ENCODE measurements around the gene PTPRD.

Gene PTPRD

GRCh38 chr9:8429768-8430167 lies 2183.0 kb downstream of the PTPRD start:
- Histone ChIP-seq H3K9me3 (ENCODE audit: low read depth, low read length) (no peaks in the 10 kb centered on the region), H3K27ac (no peak overlapping the region), H3K36me3 (ENCODE audit: insufficient read depth, low read length) (no peaks in the 10 kb centered on the region), H3K9ac (ENCODE audit: insufficient read length) (no peak overlapping the region), H3K4me3 (no peak overlapping the region)
- TF ChIP-seq FOXP2 (optimal IDR thresholded peaks at IDR 0.05; ENCODE audit: control extremely low read depth, extremely low read length, insufficient read depth) (no peak), EZH2 (IDR thresholded peaks at IDR 0.05) (no peak), POLR2AphosphoS5 (IDR thresholded peaks at IDR 0.05; ENCODE audit: borderline replicate concordance, low read depth, low read length) (no peak)
- no peak for DNase-seq (ENCODE audit: low read depth, low spot score)

- DNase-seq (ENCODE audit: low read depth, low spot score), result no peak
- no peak overlapping the region for H3K4me3 ChIP-seq
- TF ChIP-seq EZH2 (IDR thresholded peaks at IDR 0.05) (no peak), POLR2AphosphoS5 (IDR thresholded peaks at IDR 0.05; ENCODE audit: borderline replicate concordance, low read depth, low read length) (no peak), FOXP2 (optimal IDR thresholded peaks at IDR 0.05; ENCODE audit: control extremely low read depth, extremely low read length, insufficient read depth) (no peak)
Observed at GRCh38 chr9:8429157-8429556, 2183.6 kb downstream of the PTPRD start.

GRCh38 chr9:8428389-8428788 lies 2184.4 kb downstream of the PTPRD start:
- TF ChIP-seq FOXP2 (optimal IDR thresholded peaks at IDR 0.05; ENCODE audit: control extremely low read depth, extremely low read length, insufficient read depth) (no peak), POLR2AphosphoS5 (IDR thresholded peaks at IDR 0.05; ENCODE audit: borderline replicate concordance, low read depth, low read length) (no peak), EZH2 (IDR thresholded peaks at IDR 0.05) (no peak)
- H3K36me3 ChIP-seq (ENCODE audit: insufficient read depth, low read length), result no peaks in the 10 kb centered on the region
- H3K27ac ChIP-seq, result no peak overlapping the region
- no peak overlapping the region for H3K9ac ChIP-seq (ENCODE audit: insufficient read length)
- no peaks in the 10 kb centered on the region for H3K9me3 ChIP-seq (ENCODE audit: low read depth, low read length)
- H3K4me3 ChIP-seq, result no peak overlapping the region
- DNase-seq (ENCODE audit: low read depth, low spot score), result no peak

More at GRCh38 chr9:8429157-8429556, 2183.6 kb downstream of the PTPRD start:
- Histone ChIP-seq H3K9me3 (ENCODE audit: low read depth, low read length) (no peaks in the 10 kb centered on the region), H3K27ac (no peak overlapping the region), H3K36me3 (ENCODE audit: insufficient read depth, low read length) (no peaks in the 10 kb centered on the region), H3K9ac (ENCODE audit: insufficient read length) (no peak overlapping the region)

GRCh38 chr9:8424786-8425410 lies 2187.9 kb downstream of the PTPRD start:
- no peak overlapping the region for H3K27ac ChIP-seq
- no peaks in the 10 kb centered on the region for H3K36me3 ChIP-seq (ENCODE audit: insufficient read depth, low read length)
- no peaks in the 10 kb centered on the region for H3K9me3 ChIP-seq (ENCODE audit: low read depth, low read length)
- H3K9ac ChIP-seq (ENCODE audit: insufficient read length), result no peak overlapping the region
- DNase-seq (ENCODE audit: low read depth, low spot score), result no peak
- no peak overlapping the region for H3K4me3 ChIP-seq
- TF ChIP-seq FOXP2 (optimal IDR thresholded peaks at IDR 0.05; ENCODE audit: control extremely low read depth, extremely low read length, insufficient read depth) (no peak), POLR2AphosphoS5 (IDR thresholded peaks at IDR 0.05; ENCODE audit: borderline replicate concordance, low read depth, low read length) (no peak), EZH2 (IDR thresholded peaks at IDR 0.05) (no peak)

GRCh38 chr9:8420416-8420815 lies 2192.4 kb downstream of the PTPRD start:
- no peak overlapping the region for H3K4me3 ChIP-seq
- no peaks in the 10 kb centered on the region for H3K9me3 ChIP-seq (ENCODE audit: low read depth, low read length)
- no peak for DNase-seq (ENCODE audit: low read depth, low spot score)
- no peak overlapping the region for H3K27ac ChIP-seq
- no peak overlapping the region for H3K9ac ChIP-seq (ENCODE audit: insufficient read length)
- no peaks in the 10 kb centered on the region for H3K36me3 ChIP-seq (ENCODE audit: insufficient read depth, low read length)
- no peak for TF ChIP-seq FOXP2 (optimal IDR thresholded peaks at IDR 0.05; ENCODE audit: control extremely low read depth, extremely low read length, insufficient read depth)
- TF ChIP-seq EZH2 (IDR thresholded peaks at IDR 0.05), result no peak
- TF ChIP-seq POLR2AphosphoS5 (IDR thresholded peaks at IDR 0.05; ENCODE audit: borderline replicate concordance, low read depth, low read length), result no peak

GRCh38 chr9:8419596-8420275 lies 2193.1 kb downstream of the PTPRD start:
- H3K9me3 ChIP-seq (ENCODE audit: low read depth, low read length), result no peaks in the 10 kb centered on the region
- TF ChIP-seq POLR2AphosphoS5 (IDR thresholded peaks at IDR 0.05; ENCODE audit: borderline replicate concordance, low read depth, low read length), result no peak
- no peak for TF ChIP-seq EZH2 (IDR thresholded peaks at IDR 0.05)
- no peak for TF ChIP-seq FOXP2 (optimal IDR thresholded peaks at IDR 0.05; ENCODE audit: control extremely low read depth, extremely low read length, insufficient read depth)
- no peak for DNase-seq (ENCODE audit: low read depth, low spot score)
- H3K27ac ChIP-seq, result no peak overlapping the region
- H3K9ac ChIP-seq (ENCODE audit: insufficient read length), result no peak overlapping the region
- no peak overlapping the region for H3K4me3 ChIP-seq
- no peaks in the 10 kb centered on the region for H3K36me3 ChIP-seq (ENCODE audit: insufficient read depth, low read length)

GRCh38 chr9:8417341-8417740 lies 2195.5 kb downstream of the PTPRD start:
- no peak overlapping the region for H3K27ac ChIP-seq
- TF ChIP-seq EZH2 (IDR thresholded peaks at IDR 0.05) (no peak), FOXP2 (optimal IDR thresholded peaks at IDR 0.05; ENCODE audit: control extremely low read depth, extremely low read length, insufficient read depth) (no peak), POLR2AphosphoS5 (IDR thresholded peaks at IDR 0.05; ENCODE audit: borderline replicate concordance, low read depth, low read length) (no peak)
- no peaks in the 10 kb centered on the region for H3K36me3 ChIP-seq (ENCODE audit: insufficient read depth, low read length)
- no peaks in the 10 kb centered on the region for H3K9me3 ChIP-seq (ENCODE audit: low read depth, low read length)
- H3K4me3 ChIP-seq, result no peak overlapping the region
- DNase-seq (ENCODE audit: low read depth, low spot score), result no peak
- H3K9ac ChIP-seq (ENCODE audit: insufficient read length), result no peak overlapping the region

- Histone ChIP-seq H3K36me3 (ENCODE audit: insufficient read depth, low read length) (no peaks in the 10 kb centered on the region), H3K9me3 (ENCODE audit: low read depth, low read length) (no peaks in the 10 kb centered on the region), H3K4me3 (no peak overlapping the region), H3K27ac (no peak overlapping the region), H3K9ac (ENCODE audit: insufficient read length) (no peak overlapping the region)
- TF ChIP-seq EZH2 (IDR thresholded peaks at IDR 0.05) (no peak), POLR2AphosphoS5 (IDR thresholded peaks at IDR 0.05; ENCODE audit: borderline replicate concordance, low read depth, low read length) (no peak), FOXP2 (optimal IDR thresholded peaks at IDR 0.05; ENCODE audit: control extremely low read depth, extremely low read length, insufficient read depth) (no peak)
- DNase-seq (ENCODE audit: low read depth, low spot score), result no peak
Observed at GRCh38 chr9:8412327-8412726, 2200.5 kb downstream of the PTPRD start.
